HG03097 (cell line): ENCODE measurements around the gene MMP1.

Experiments
- ATAC-seq: cut with Tn5 transposase; IDR thresholded peaks from one replicate; pipeline ENCODE4 v1.9.1; 2021; ENCODE audit not compliant: unreplicated experiment, low FRiP score

MMP1 gene

GRCh38 chr11:102809971-102810370 lies 12.0 kb upstream of the MMP1 start:
- ATAC-seq, result no peak

- ATAC-seq, result no peak
Observed at GRCh38 chr11:102807921-102808320, 10.0 kb upstream of the MMP1 start.

GRCh38 chr11:102806296-102806695 lies 8.3 kb upstream of the MMP1 start:
- no peak for ATAC-seq

GRCh38 chr11:102802341-102802740 lies 4.4 kb upstream of the MMP1 start:
- ATAC-seq, result no peak

- ATAC-seq, result no peak
Observed at GRCh38 chr11:102800767-102801166, 2.8 kb upstream of the MMP1 start.

GRCh38 chr11:102799681-102800340 lies 1.9 kb upstream of the MMP1 start:
- ATAC-seq, result no peak

GRCh38 chr11:102794382-102794781 lies 3.6 kb downstream of the MMP1 start:
- ATAC-seq, result no peak

GRCh38 chr11:102793677-102794290 lies 4.2 kb downstream of the MMP1 start:
- ATAC-seq, result no peak

- ATAC-seq, result no peak
Observed at GRCh38 chr11:102792604-102793003, 5.4 kb downstream of the MMP1 start.

GRCh38 chr11:102791271-102792036 lies 6.5 kb downstream of the MMP1 start:
- no peak for ATAC-seq

GRCh38 chr11:102788334-102788995 lies 9.5 kb downstream of the MMP1 start:
- no peak for ATAC-seq

- no peak for ATAC-seq
Observed at GRCh38 chr11:102784380-102784779, 13.6 kb downstream of the MMP1 start.

GRCh38 chr11:102783720-102784119 lies 14.2 kb downstream of the MMP1 start:
- ATAC-seq, result no peak

GRCh38 chr11:102783016-102783415 lies 14.9 kb downstream of the MMP1 start:
- no peak for ATAC-seq

- ATAC-seq, result no peak
Observed at GRCh38 chr11:102781676-102782075, 16.3 kb downstream of the MMP1 start.

- ATAC-seq, result no peak
Observed at GRCh38 chr11:102780491-102780918, 17.5 kb downstream of the MMP1 start, which contains the start of gene MMP10. TSS of gene MMP10 (minus strand) at chr11:102780628. CDS start at chr11:102780591, 37 bp downstream.

- ATAC-seq, result no peak
Observed at GRCh38 chr11:102776454-102776853, 21.5 kb downstream of the MMP1 start.

- ATAC-seq, result no peak
Observed at GRCh38 chr11:102773386-102773785, 24.6 kb downstream of the MMP1 start.

GRCh38 chr11:102771351-102771750 lies 26.6 kb downstream of the MMP1 start:
- ATAC-seq, result no peak

- no peak for ATAC-seq
Observed at GRCh38 chr11:102770191-102770590, 27.8 kb downstream of the MMP1 start.

GRCh38 chr11:102767800-102768199 lies 30.2 kb downstream of the MMP1 start:
- ATAC-seq, result no peak
